H9 (cell line): ENCODE results near the gene CACNA1A. TPM values are rescaled to one million over a fixed set of nuclear protein-coding genes. Genes with fewer than 3 reads are reported as not detected.
"Not testable (repeated sequence)": the region's sequence is repeated elsewhere in the genome, so short reads cannot be mapped to it uniquely, and the experiment has no call there.

ENCODE experiments used
- DNase-seq: peaks from one replicate; pipeline ENCODE4 v3.0.0-alpha.2; 2017
- H2AFZ ChIP-seq: one replicate; pipeline ENCODE4 v1.6.1; 2013; ENCODE audit warnings: mild to moderate bottlenecking, low read length, control low read depth, moderate library complexity
- H2AK5ac ChIP-seq: 2 replicates; pipeline ENCODE4 v1.6.1; 2013; ENCODE audit warnings: low read length, control low read depth, mixed read lengths; ENCODE audit not compliant: insufficient read length
- H2BK120ac ChIP-seq: one replicate; pipeline ENCODE4 v1.6.1; 2013; ENCODE audit warnings: low read depth, mild to moderate bottlenecking, low read length, control low read depth, inconsistent platforms; ENCODE audit not compliant: poor library complexity, severe bottlenecking
- H2BK12ac ChIP-seq: 2 replicates; pipeline ENCODE4 v1.6.1; 2013; ENCODE audit warnings: low read length, control low read depth, mixed read lengths, low read depth; ENCODE audit not compliant: insufficient read length
- H2BK15ac ChIP-seq: 2 replicates; pipeline ENCODE4 v1.6.1; 2013; ENCODE audit warnings: low read depth, low read length, control low read depth
- H2BK20ac ChIP-seq: one replicate; pipeline ENCODE4 v1.6.1; 2013; ENCODE audit warnings: low read depth, mild to moderate bottlenecking, low read length, control low read depth, inconsistent platforms; ENCODE audit not compliant: poor library complexity, severe bottlenecking
- H2BK5ac ChIP-seq: 2 replicates; pipeline ENCODE4 v1.6.1; 2013; ENCODE audit warnings: low read length, control low read depth, mixed read lengths; ENCODE audit not compliant: insufficient read length
- H3K14ac ChIP-seq: 2 replicates; pipeline ENCODE4 v1.6.1; 2013; ENCODE audit warnings: low read length, control low read depth; ENCODE audit not compliant: insufficient read depth
- H3K18ac ChIP-seq: 2 replicates; pipeline ENCODE4 v1.6.1; 2013; ENCODE audit warnings: low read depth, mild to moderate bottlenecking, mixed read lengths, low read length, control low read depth; ENCODE audit not compliant: insufficient read length
- H3K23ac ChIP-seq: 2 replicates; pipeline ENCODE4 v1.6.1; 2013; ENCODE audit warnings: low read length, control low read depth, mixed read lengths, low read depth; ENCODE audit not compliant: insufficient read length
- H3K23me2 ChIP-seq: 2 replicates; pipeline ENCODE4 v1.6.1; 2013; ENCODE audit warnings: low read depth, mild to moderate bottlenecking, mixed read lengths, low read length, control low read depth; ENCODE audit not compliant: insufficient read length, poor library complexity, severe bottlenecking
- H3K27ac ChIP-seq: 2 replicates; pipeline ENCODE4 v1.5.1; 2013; ENCODE audit warnings: low read length, control low read depth, mixed read lengths, low read depth; ENCODE audit not compliant: insufficient read length
- H3K27me3 ChIP-seq: 2 replicates; pipeline ENCODE4 v1.6.1; 2013; ENCODE audit warnings: low read length, control low read depth, inconsistent platforms; ENCODE audit not compliant: insufficient read depth
- H3K4ac ChIP-seq: 2 replicates; pipeline ENCODE4 v1.6.1; 2013; ENCODE audit warnings: low read depth, mild to moderate bottlenecking, control low read depth, inconsistent platforms, low read length, moderate library complexity
- H3K4me1 ChIP-seq: 2 replicates; pipeline ENCODE4 v1.6.1; 2013; ENCODE audit warnings: low read length, control low read depth, inconsistent platforms; ENCODE audit not compliant: insufficient read depth
- H3K4me2 ChIP-seq: 2 replicates; pipeline ENCODE4 v1.6.1; 2013; ENCODE audit warnings: low read length, control low read depth, mixed read lengths; ENCODE audit not compliant: insufficient read length, insufficient read depth
- H3K56ac ChIP-seq: 2 replicates; pipeline ENCODE4 v1.6.1; 2013; ENCODE audit warnings: low read depth, mild to moderate bottlenecking, mixed read lengths, low read length, control low read depth; ENCODE audit not compliant: insufficient read length
- H3K79me1 ChIP-seq: 2 replicates; pipeline ENCODE4 v1.6.1; 2013; ENCODE audit warnings: low read depth, mild to moderate bottlenecking, moderate library complexity, low read length, control low read depth, inconsistent platforms; ENCODE audit not compliant: insufficient read depth, poor library complexity, severe bottlenecking
- H3K79me2 ChIP-seq: 2 replicates; pipeline ENCODE4 v1.6.1; 2013; ENCODE audit warnings: low read length, control low read depth, inconsistent platforms; ENCODE audit not compliant: insufficient read depth
- H3K9ac ChIP-seq: 2 replicates; pipeline ENCODE4 v1.6.1; 2013; ENCODE audit warnings: low read length, control low read depth, mixed read lengths; ENCODE audit not compliant: insufficient read length; ENCODE audit errors: extremely low read depth
- H3K9me3 ChIP-seq: one replicate; pipeline ENCODE4 v1.6.1; 2013; ENCODE audit warnings: low read depth, low read length, inconsistent platforms; ENCODE audit not compliant: control insufficient read depth
- H3T11ph ChIP-seq: one replicate; pipeline ENCODE4 v1.6.1; 2013; ENCODE audit warnings: mild to moderate bottlenecking, low read length, control low read depth, inconsistent platforms
- H4K20me1 ChIP-seq: one replicate; pipeline ENCODE4 v1.6.1; 2013; ENCODE audit not compliant: control insufficient read depth, insufficient read length, insufficient read depth
- H4K5ac ChIP-seq: 2 replicates; pipeline ENCODE4 v1.6.1; 2013; ENCODE audit warnings: low read depth, mild to moderate bottlenecking, mixed read lengths, low read length, control low read depth; ENCODE audit not compliant: insufficient read length
- H4K8ac ChIP-seq: replicated peaks from 2 replicates; pipeline ENCODE4 v1.6.1; 2013; ENCODE audit warnings: low read length, control low read depth, mixed read lengths, low read depth; ENCODE audit not compliant: insufficient read length
- H4K91ac ChIP-seq: 2 replicates; pipeline ENCODE4 v1.6.1; 2013; ENCODE audit warnings: low read depth, mild to moderate bottlenecking, moderate library complexity, mixed read lengths, low read length, control low read depth; ENCODE audit not compliant: insufficient read length
- H3K27ac Mint-ChIP-seq, 3 experiments: 2 replicates in 2 of 3; 3 replicates in 1 of 3; pipeline ENCODE4 v1.8.0; 2020 to 2021; ENCODE audit warnings: mixed read lengths in 3 of 3, mild to moderate bottlenecking in 1 of 3, moderate library complexity in 1 of 3
- H3K27me3 Mint-ChIP-seq: 2 replicates; pipeline ENCODE4 v1.8.0; 2021; ENCODE audit warnings: low read depth, mild to moderate bottlenecking, moderate library complexity, mixed read lengths
- H3K36me3 Mint-ChIP-seq, 3 experiments: 2 replicates in 2 of 3; 3 replicates in 1 of 3; pipeline ENCODE4 v1.8.0; 2020 to 2021; ENCODE audit warnings: low read depth in 3 of 3, mixed read lengths in 3 of 3; ENCODE audit not compliant: insufficient read depth in 1 of 3
- H3K4me1 Mint-ChIP-seq, 2 experiments: 2 replicates each; pipeline ENCODE4 v1.8.0; 2020; ENCODE audit warnings: mixed read lengths in 2 of 2
- H3K4me3 Mint-ChIP-seq, 2 experiments: 2 replicates in 1 of 2; 3 replicates in 1 of 2; pipeline ENCODE4 v1.8.0; 2020 to 2021; ENCODE audit warnings: mild to moderate bottlenecking in 2 of 2, mixed read lengths in 2 of 2, moderate library complexity in 1 of 2
- H3K9me3 Mint-ChIP-seq, 2 experiments: 2 replicates in 1 of 2; 3 replicates in 1 of 2; pipeline ENCODE4 v1.8.0; 2020; ENCODE audit warnings: mild to moderate bottlenecking in 2 of 2, mixed read lengths in 2 of 2, moderate library complexity in 1 of 2
- CTCF ChIP-seq: fragments of 200-600 bp; sonication (generic); conservative IDR thresholded peaks from 3 replicates; pipeline ENCODE4 v1.8.0; 2021; ENCODE audit warnings: antibody characterized with exemption, mild to moderate bottlenecking
- WGBS: extraction: QIAGEN DNeasy Blood & Tissue Kit; methylation state at CpG from one replicate; pipeline ENCODE4 v1.1.7; 2013; ENCODE audit warnings: missing lambda C conversion rate, low lambda C conversion rate, mixed read lengths; ENCODE audit not compliant: insufficient read length; ENCODE audit errors: extremely low coverage; 5-methylcytosine and 5-hydroxymethylcytosine counted together
- total RNA-seq: library from RNA; stranded (reverse); gene quantifications from 2 replicates; pipeline ENCODE4 v1.2.1, GENCODE V29; 2021

Gene CACNA1A
- total RNA-seq, 1 experiment from 2014 or later: 8.0 TPM

GRCh38 chr19:13362668-13363067 lies 143.6 kb downstream of the CACNA1A start:
- no peak overlapping the region for H2AK5ac ChIP-seq
- no peak overlapping the region for H3K18ac ChIP-seq
- no peak overlapping the region for H3K4me3 Mint-ChIP-seq

GRCh38 chr19:13361726-13362125 lies 144.6 kb downstream of the CACNA1A start:
- not testable (repeated sequence) for H2BK120ac ChIP-seq, H3K4me2 ChIP-seq, H3K9me3 ChIP-seq, H4K8ac ChIP-seq, H3K4me3 Mint-ChIP-seq, H2BK12ac ChIP-seq, H3K27ac ChIP-seq, H3K27me3 ChIP-seq, H2AFZ ChIP-seq, H4K20me1 ChIP-seq, H3K27me3 Mint-ChIP-seq, H3K23ac ChIP-seq, H3K27ac Mint-ChIP-seq, H3K79me2 ChIP-seq, H3K14ac ChIP-seq, H2BK5ac ChIP-seq, H3T11ph ChIP-seq, H2BK15ac ChIP-seq, H3K4me1 Mint-ChIP-seq, H3K18ac ChIP-seq, DNase-seq, H3K79me1 ChIP-seq, H3K56ac ChIP-seq, H3K23me2 ChIP-seq, H3K9ac ChIP-seq, H3K4me1 ChIP-seq, H3K4ac ChIP-seq, H2BK20ac ChIP-seq, H4K91ac ChIP-seq, H4K5ac ChIP-seq, H2AK5ac ChIP-seq
- Mint-ChIP-seq H3K36me3 (peaks cover 5 to 16% (median 14%) of the 10 kb centered on the region in 3 experiments; a peak in 6 of 7 replicates), H3K9me3 (peaks cover 3 to 11% of the 10 kb centered on the region in 2 experiments; a peak in 2 of 5 replicates)
- no CpG with 5 or more reads among the region's 3 CpGs for WGBS

More at GRCh38 chr19:13362668-13363067, 143.6 kb downstream of the CACNA1A start:
- no peak overlapping the region for H2BK120ac ChIP-seq
- no peak overlapping the region for H2AFZ ChIP-seq
- H3K27me3 Mint-ChIP-seq: no peaks in the 10 kb centered on the region
- H3K79me1 ChIP-seq: no peaks in the 10 kb centered on the region
- no peaks in the 10 kb centered on the region for H3K79me2 ChIP-seq
- no peaks in the 10 kb centered on the region for H3K27me3 ChIP-seq
- no peaks in the 10 kb centered on the region for H3K23me2 ChIP-seq
- TF ChIP-seq CTCF: no peak
- H3K23ac ChIP-seq: no peak overlapping the region
- no peak overlapping the region for H3K27ac Mint-ChIP-seq
- H3K4me1 Mint-ChIP-seq: peaks cover 2% of the 10 kb centered on the region in 2 experiments; a peak in 2 of 4 replicates
- no peaks in the 10 kb centered on the region for H3K9me3 ChIP-seq
- H2BK20ac ChIP-seq: no peak overlapping the region
- WGBS: no CpG with 5 or more reads among the region's 11 CpGs
- peaks cover 3 to 11% of the 10 kb centered on the region in 2 experiments; a peak in 2 of 5 replicates for H3K9me3 Mint-ChIP-seq
- H3K27ac ChIP-seq: no peak overlapping the region
- H3K4ac ChIP-seq: no peak overlapping the region
- H2BK12ac ChIP-seq: no peak overlapping the region
- H4K20me1 ChIP-seq: no peaks in the 10 kb centered on the region
- no peak overlapping the region for H3T11ph ChIP-seq
- H4K8ac ChIP-seq: no peak overlapping the region
- no peak overlapping the region for H3K9ac ChIP-seq
- H4K5ac ChIP-seq: no peak overlapping the region
- H3K36me3 Mint-ChIP-seq: peaks cover 5 to 16% (median 14%) of the 10 kb centered on the region in 3 experiments; a peak in 6 of 7 replicates
- H3K14ac ChIP-seq: no peak overlapping the region
- H2BK5ac ChIP-seq: no peak overlapping the region
- H3K56ac ChIP-seq: no peak overlapping the region
- H4K91ac ChIP-seq: no peak overlapping the region
- no peak overlapping the region for H3K4me2 ChIP-seq
- H3K4me1 ChIP-seq: no peaks in the 10 kb centered on the region
- no peak overlapping the region for H2BK15ac ChIP-seq
- DNase-seq: no peak
